ENCODE results near the gene CMTM7. TPM values are rescaled to one million over a fixed set of nuclear protein-coding genes. Genes with fewer than 3 reads are reported as not detected.
A peak's percentile ranks its signal among the peaks of the same experiment; 100 is the strongest.

The CMTM7 gene
- polyA plus RNA-seq, 1 of the 3 experiments (the other 2 are of a cell fraction): 50.1 TPM

DNA sequence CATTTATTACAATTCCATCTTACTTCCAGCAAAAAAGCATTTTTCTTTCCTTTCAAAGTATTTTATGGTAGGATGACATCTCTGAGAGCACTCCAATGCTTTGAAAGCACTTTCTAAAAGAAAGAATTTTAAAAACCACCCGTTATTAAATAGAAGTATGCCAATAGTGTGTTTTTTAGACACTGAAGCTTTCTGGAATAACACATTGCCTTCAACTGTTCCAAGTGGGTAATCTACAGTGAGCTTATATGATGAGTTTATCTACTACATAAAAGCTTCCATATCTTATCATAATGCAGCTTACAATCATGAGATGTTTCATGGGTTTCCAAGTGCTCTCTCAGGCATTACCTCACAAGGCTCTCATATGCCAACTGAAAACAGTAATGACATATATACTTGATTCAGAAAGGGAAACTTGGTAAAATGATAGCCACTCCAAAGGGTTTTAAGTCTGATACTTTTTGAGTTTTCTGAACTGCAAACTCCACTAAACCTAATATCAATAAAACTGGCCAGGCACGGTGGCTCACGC lies 96.9 kb downstream of the CMTM7 start:
- Histone ChIP-seq H3K9me3 (no peaks in the 10 kb centered on the region), H3K4me3 (ENCODE audit: low read depth in 2 of 2, low read length in 1 of 2) (no peak overlapping the region), H3K27ac (ENCODE audit: low read depth in 2 of 2, low read length in 1 of 2) (no peak overlapping the region), H3K36me3 (replicated peaks in 1 of 2; ENCODE audit: control insufficient read depth in 1 of 2, insufficient read depth in 2 of 2, low read length in 1 of 2) (peaks cover 47 to 54% of the 10 kb centered on the region in 2 experiments), H2AFZ (ENCODE audit: low read depth) (no peak overlapping the region), H3K9me2 (no peaks in the 10 kb centered on the region), H3K79me2 (ENCODE audit: insufficient read depth) (peaks cover 20% of the 10 kb centered on the region; the same call in 1 of the 2 replicates), H3K9ac (no peak overlapping the region), H3K4me2 (no peak overlapping the region), H3K4me1 (ENCODE audit: control insufficient read depth in 1 of 2, insufficient read depth in 2 of 2, low read depth in 1 of 2, low read length in 1 of 2) (peaks cover 0 to 2% of the 10 kb centered on the region in 2 experiments; a peak in 1 of 4 replicates), H3F3A (replicated peaks; ENCODE audit: insufficient read depth) (peaks cover 11% of the 10 kb centered on the region), H3K27me3 (ENCODE audit: insufficient read depth) (no peaks in the 10 kb centered on the region), H4K20me1 (ENCODE audit: insufficient read depth) (peaks cover 25% of the 10 kb centered on the region)
- WGBS (ENCODE audit: low lambda C conversion rate): 94% methylated on average over 3 of the region's 3 CpGs
- TF ChIP-seq, protein P1, sequence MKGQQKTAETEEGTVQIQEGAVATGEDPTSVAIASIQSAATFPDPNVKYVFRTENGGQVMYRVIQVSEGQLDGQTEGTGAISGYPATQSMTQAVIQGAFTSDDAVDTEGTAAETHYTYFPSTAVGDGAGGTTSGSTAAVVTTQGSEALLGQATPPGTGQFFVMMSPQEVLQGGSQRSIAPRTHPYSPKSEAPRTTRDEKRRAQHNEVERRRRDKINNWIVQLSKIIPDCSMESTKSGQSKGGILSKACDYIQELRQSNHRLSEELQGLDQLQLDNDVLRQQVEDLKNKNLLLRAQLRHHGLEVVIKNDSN (IDR thresholded peaks at IDR 0.05; ENCODE audit: borderline replicate concordance, low read depth): no peak
- no peak for TF ChIP-seq MEF2A (IDR thresholded peaks at IDR 0.05; ENCODE audit: borderline replicate concordance, low read depth)
- TF ChIP-seq TAF1 (IDR thresholded peaks at IDR 0.05; ENCODE audit: borderline replicate concordance, low read depth, low read length): no peak
- no peak for TF ChIP-seq MXI1 (IDR thresholded peaks at IDR 0.05; ENCODE audit: low read depth, low read length)
- no peak for TF ChIP-seq FOXM1 (IDR thresholded peaks at IDR 0.05; ENCODE audit: low read depth)
- ChIA-PET POLR2A (no interaction called here), CTCF (interaction anchor here (2.5 kb wide), 1 partner anchor 20 kb away, joined by 15 read pairs; no protein-coding TSS in a partner anchor)
- DNase-seq: no peak

DNA sequence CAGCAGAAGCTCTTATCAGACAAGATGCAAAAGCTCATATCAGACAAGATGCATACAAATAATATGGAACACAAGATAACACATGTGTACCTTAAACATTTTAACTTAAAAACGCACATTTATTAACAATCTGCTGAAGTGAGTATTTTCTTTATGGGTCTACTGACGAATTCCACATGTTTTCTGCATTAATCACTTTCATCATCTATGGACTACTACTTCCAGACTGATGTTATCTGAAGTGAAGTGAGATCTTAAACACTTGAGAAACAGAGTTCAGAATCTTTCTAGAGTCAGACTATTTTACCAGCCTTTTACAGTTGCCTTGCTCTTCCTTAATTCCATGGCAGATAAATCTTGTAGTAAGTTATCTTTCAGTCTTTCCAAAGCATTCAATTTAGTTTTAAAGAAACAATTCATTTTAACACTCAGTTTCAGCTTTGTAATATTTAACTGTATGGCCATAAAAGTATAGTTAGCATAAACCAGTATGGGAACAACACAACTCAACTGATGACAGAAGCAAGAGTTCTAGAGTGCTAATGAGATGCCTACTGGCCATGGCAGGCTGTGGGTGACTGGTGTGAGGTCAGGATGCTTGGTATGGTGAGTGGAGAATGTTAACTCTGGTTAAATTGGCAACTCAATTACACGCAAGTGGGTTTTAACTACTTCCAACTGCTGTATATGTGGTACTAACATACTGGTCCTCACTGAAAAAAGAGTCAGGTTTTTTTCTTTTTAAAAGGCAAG lies 101.2 kb downstream of the CMTM7 start:
- DNase-seq: no peak
- ChIA-PET POLR2A (interaction anchor here (0.6 kb wide), 1 partner anchor 142 kb away, joined by 4 read pairs; no protein-coding TSS in a partner anchor), CTCF (interaction anchor here (3.6 to 4.0 kb wide), 2 partner anchors 9 to 25 kb away, joined by 9 to 19 read pairs; partner anchors contain the start of gene CMTM6)
- peak overlapping the region in 1 of 2 experiments; percentile 19; a peak in 1 of 4 replicates for H3K27ac ChIP-seq (ENCODE audit: low read depth in 2 of 2, low read length in 1 of 2)
- no peak overlapping the region for H3K9ac ChIP-seq
- peaks cover 15 to 36% of the 10 kb centered on the region in 2 experiments for H3K36me3 ChIP-seq (replicated peaks in 1 of 2; ENCODE audit: control insufficient read depth in 1 of 2, insufficient read depth in 2 of 2, low read length in 1 of 2)
- no peak overlapping the region for H3K4me3 ChIP-seq (ENCODE audit: low read depth in 2 of 2, low read length in 1 of 2)
- TF ChIP-seq ELF1 (IDR thresholded peaks at IDR 0.05) (no peak), JUND (IDR thresholded peaks at IDR 0.05) (peak; percentile 23; the same call in 1 of the 2 replicates), TCF12 (IDR thresholded peaks at IDR 0.05) (peak; percentile 12; the same call in 1 of the 2 replicates)
- H3K27me3 ChIP-seq (ENCODE audit: insufficient read depth): no peaks in the 10 kb centered on the region
- H3F3A ChIP-seq (replicated peaks; ENCODE audit: insufficient read depth): peaks cover 11% of the 10 kb centered on the region
- peaks cover 63% of the 10 kb centered on the region for H3K79me2 ChIP-seq (ENCODE audit: insufficient read depth)
- WGBS (ENCODE audit: low lambda C conversion rate): 57% methylated on average over 3 of the region's 3 CpGs
- peak overlapping the region; percentile 7; the same call in 1 of the 2 replicates for H3K4me2 ChIP-seq
- no peaks in the 10 kb centered on the region for H3K9me3 ChIP-seq
- peaks cover 2 to 10% of the 10 kb centered on the region in 2 experiments; a peak in 2 of 4 replicates for H3K4me1 ChIP-seq (ENCODE audit: control insufficient read depth in 1 of 2, insufficient read depth in 2 of 2, low read depth in 1 of 2, low read length in 1 of 2)
- H3K9me2 ChIP-seq: no peaks in the 10 kb centered on the region
- no peak overlapping the region for H2AFZ ChIP-seq (ENCODE audit: low read depth)
- H4K20me1 ChIP-seq (ENCODE audit: insufficient read depth): peaks cover 54% of the 10 kb centered on the region

Data from SK-N-SH (cell line).